HepG2 (cell line): ENCODE measurements around the gene ARL16. TPM values are rescaled to one million over a fixed set of nuclear protein-coding genes. Genes with fewer than 3 reads are reported as not detected.
A peak's percentile ranks its signal among the peaks of the same experiment; 100 is the strongest.

Experiments
- AGO2 ChIP-seq: fragments of 200-400 bp; formaldehyde crosslinking; optimal IDR thresholded peaks from 2 replicates; pipeline ENCODE3; 2017; ENCODE audit warnings: mild to moderate bottlenecking, low read depth, low read length, moderate library complexity
- AKAP8 ChIP-seq: sonication (generic); formaldehyde crosslinking; IDR thresholded peaks from 2 replicates; pipeline ENCODE4 v1.5.1; 2020; ENCODE audit warnings: mild to moderate bottlenecking, missing genetic modification reagents
- DBP ChIP-seq: sonication (generic); formaldehyde crosslinking; IDR thresholded peaks from 2 replicates; pipeline ENCODE4 v1.4.0; 2020; ENCODE audit warnings: missing genetic modification reagents; ENCODE audit errors: not compliant biosample characterization
- DRAP1 ChIP-seq: IDR thresholded peaks from 2 replicates; pipeline ENCODE4 v1.6.1; 2016; ENCODE audit warnings: missing genetic modification reagents, missing compliant biosample characterization
- HNRNPH1 ChIP-seq: fragments of 200-400 bp; formaldehyde crosslinking; optimal IDR thresholded peaks from 2 replicates; pipeline ENCODE3; 2017; ENCODE audit warnings: mild to moderate bottlenecking, low read depth, low read length
- HNRNPL ChIP-seq: fragments of 200-400 bp; formaldehyde crosslinking; IDR thresholded peaks from 2 replicates; pipeline ENCODE4 v1.6.1; 2017; ENCODE audit warnings: mild to moderate bottlenecking, low read depth, low read length
- MAFG ChIP-seq: sonication (generic); formaldehyde crosslinking; IDR thresholded peaks from 2 replicates; pipeline ENCODE4 v1.5.1; 2020; ENCODE audit warnings: mild to moderate bottlenecking, missing genetic modification reagents
- NRL ChIP-seq: sonication (generic); formaldehyde crosslinking; IDR thresholded peaks from 2 replicates; pipeline ENCODE4 v1.5.0; 2020; ENCODE audit warnings: missing genetic modification reagents, mild to moderate bottlenecking, moderate library complexity, borderline replicate concordance
- ZEB1 ChIP-seq: IDR thresholded peaks from 2 replicates; pipeline ENCODE4 v1.6.1; 2012; ENCODE audit warnings: mild to moderate bottlenecking, low read depth, inconsistent platforms; ENCODE audit not compliant: insufficient replicate concordance
- ZNF280B ChIP-seq: sonication (generic); formaldehyde crosslinking; IDR thresholded peaks from 2 replicates; pipeline ENCODE4 v1.5.0; 2020; ENCODE audit warnings: missing genetic modification reagents, mild to moderate bottlenecking, borderline replicate concordance
- ZNF503 ChIP-seq: sonication (generic); formaldehyde crosslinking; IDR thresholded peaks from 2 replicates; pipeline ENCODE4 v1.4.0; 2020; ENCODE audit warnings: missing genetic modification reagents
- polyA plus RNA-seq, 8 experiments: library from polyadenylated mRNA; depleted of rRNA in 3 of 8; stranded (reverse) in 7 of 8; unstranded in 1 of 8; fragments of >200 nt; fragmentation: Illumina TruSeq in 4 of 8; extraction: Trizol in 4 of 8; gene quantifications; 2 replicates each; pipeline versions ENCODE4 v1.2.1 to v1.2.3, GENCODE V29; 2011 to 2016; ENCODE audit warnings: low read depth in 4 of 8, missing spikeins in 1 of 8, mixed read lengths in 1 of 8; ENCODE audit not compliant: insufficient read depth in 1 of 8
- total RNA-seq, 5 experiments: library from RNA; depleted of rRNA; stranded (reverse); fragments of >200 nt; fragmentation: Illumina TruSeq; extraction: Trizol; gene quantifications; 2 replicates each; pipeline ENCODE4 v1.2.3, GENCODE V29; 2016; ENCODE audit warnings: low read depth in 1 of 5

ARL16 gene
- total and polyA plus RNA-seq, 2 of the 13 experiments (the other 11 are each of a cell fraction or from before 2014, with no cell fraction given), result 20.8 to 30.8 TPM

- TF ChIP-seq ZNF503 (no peak), HNRNPH1 (no peak), ZEB1 (no peak), ZNF280B (CRISPR knock-in tag) (peak; percentile 49; the same call in 1 of the 2 replicates), HNRNPL (no peak), NRL (0 out of 2 replicates have a peak, but pooled peaks have one; percentile 71), DBP (CRISPR knock-in tag) (no peak), MAFG (CRISPR knock-in tag) (no peak), DRAP1 (CRISPR knock-in tag) (no peak), AGO2 (peak; percentile 59), AKAP8 (CRISPR knock-in tag) (no peak)
- TF ChIP-seq, all 625 proteins: peak for 6
Observed at GRCh38 chr17:81705518-81706231, 22.1 kb upstream of the ARL16 start (continued).
